Measurements from ENCODE around the gene PANX2.

- TF ChIP-seq POLR2AphosphoS5 (IDR thresholded peaks at IDR 0.05; ENCODE audit: low read depth, low read length) (no peak), POLR2A (IDR thresholded peaks at IDR 0.05; ENCODE audit: low read depth, low read length) (no peak)
Observed at GRCh38 chr22:50153756-50154140, 16.8 kb upstream of the PANX2 start.
